K562 (cell line): ENCODE results near the gene SPRED2. TPM values are rescaled to one million over a fixed set of nuclear protein-coding genes. Genes with fewer than 3 reads are reported as not detected.

Experiments used
- ATAC-seq: fragments of 200-7000 bp; cut with Tn5 transposase; 3 replicates; pipeline ENCODE4 v1.9.1; 2020; ENCODE audit warnings: moderate library complexity
- BruUV-seq: library from RNA; stranded (reverse); fragments of 400-500 nt; replicated peaks from 2 replicates; lab custom pipeline; 2021; lab: Mats Ljungman, UMichigan
- CTCF ChIA-PET: fragments of 300-600 bp; formaldehyde crosslinking; extraction: SDS; loops from one replicate; lab custom pipeline; 2021; ENCODE audit warnings: low intra/inter-chr PET ratio; lab: Yijun Ruan, JAX
- POLR2A ChIA-PET: fragments of 300-600, 350-650 bp; sonication (Branson Sonifier 250); formaldehyde crosslinking; extraction: SDS; loops from one replicate; lab custom pipeline; 2021; ENCODE audit warnings: antibody characterized with exemption, inconsistent platforms; lab: Yijun Ruan, JAX
- DNase-seq, 4 experiments: peaks; one replicate each; pipeline versions ENCODE4 v3.0.0 to v3.0.0-alpha.2; 2011 to 2018; ENCODE audit warnings: low spot score in 3 of 4, mixed read lengths in 3 of 4; ENCODE audit errors: extremely low read depth in 1 of 4
- FAIRE-seq: peaks from 2 replicates; lab custom pipeline; 2011; peaks lifted over from hg19 to GRCh38; lab: Jason Lieb, UNC
- H2AFZ ChIP-seq: 2 replicates; pipeline ENCODE4 v1.6.0; 2011; ENCODE audit warnings: low read depth, low read length, control low read depth, inconsistent platforms
- H3K27ac ChIP-seq: fragments of 200-600 bp; 3 replicates; pipeline ENCODE4 v1.8.0; 2011; ENCODE audit warnings: low read depth, mild to moderate bottlenecking, control low read depth, inconsistent platforms, low read length, moderate library complexity, mixed read lengths; ENCODE audit errors: extremely low read depth
- H3K27me3 ChIP-seq, 2 experiments: fragments of 300-600 bp in 1 of 2; 2 replicates in 1 of 2; 3 replicates in 1 of 2; pipeline versions ENCODE4 v1.6.0 to v1.8.0; 2011; ENCODE audit warnings: inconsistent platforms in 2 of 2, low read length in 2 of 2, mild to moderate bottlenecking in 1 of 2, mixed read lengths in 1 of 2, moderate library complexity in 1 of 2; ENCODE audit not compliant: control insufficient read depth in 2 of 2, insufficient read depth in 2 of 2
- H3K36me3 ChIP-seq: fragments of 300-600 bp; 3 replicates; pipeline ENCODE4 v1.8.0; 2011; ENCODE audit warnings: mild to moderate bottlenecking, low read length, inconsistent platforms; ENCODE audit not compliant: control insufficient read depth, insufficient read depth
- H3K4me1 ChIP-seq, 2 experiments: fragments of 200-600 bp in 1 of 2; replicated peaks in 1 of 2; 2 replicates in 1 of 2; 3 replicates in 1 of 2; pipeline versions ENCODE4 v1.5.1 to v1.8.0; 2011; ENCODE audit warnings: inconsistent platforms in 2 of 2, low read length in 2 of 2, mild to moderate bottlenecking in 1 of 2, mixed read lengths in 1 of 2, moderate library complexity in 1 of 2; ENCODE audit not compliant: control insufficient read depth in 2 of 2, insufficient read depth in 2 of 2
- H3K4me2 ChIP-seq: 2 replicates; pipeline ENCODE4 v1.6.1; 2011; ENCODE audit warnings: low read length, control low read depth, inconsistent platforms, mixed read lengths; ENCODE audit not compliant: insufficient read depth
- H3K4me3 ChIP-seq: fragments of 200-600 bp; sonication (generic), shearing (Covaris generic); 2 replicates; pipeline ENCODE4 v1.5.1; 2016; ENCODE audit warnings: control low read depth, inconsistent platforms
- H3K79me2 ChIP-seq: fragments of 200-600 bp; 3 replicates; pipeline ENCODE4 v1.8.0; 2011; ENCODE audit warnings: low read length, inconsistent platforms; ENCODE audit not compliant: control insufficient read depth, insufficient read depth
- H3K9ac ChIP-seq, 2 experiments: 2 replicates each; pipeline versions ENCODE4 v1.6.0 to v1.6.1; 2011; ENCODE audit warnings: low read depth in 2 of 2, low read length in 2 of 2, control low read depth in 1 of 2, inconsistent platforms in 1 of 2, mild to moderate bottlenecking in 1 of 2, mixed read lengths in 1 of 2; ENCODE audit not compliant: insufficient read depth in 1 of 2
- H3K9me1 ChIP-seq: one replicate; pipeline ENCODE4 v1.6.0; 2011; ENCODE audit warnings: inconsistent platforms, mild to moderate bottlenecking, low read length, moderate library complexity; ENCODE audit not compliant: control insufficient read depth, insufficient read depth
- H3K9me3 ChIP-seq: replicated peaks from 2 replicates; pipeline ENCODE4 v1.5.1; 2011; ENCODE audit warnings: low read depth, low read length, inconsistent platforms; ENCODE audit not compliant: control insufficient read depth, insufficient read depth
- H4K20me1 ChIP-seq: replicated peaks from 2 replicates; pipeline ENCODE4 v1.6.1; 2011; ENCODE audit warnings: low read length, inconsistent platforms, mixed read lengths; ENCODE audit not compliant: control insufficient read depth, insufficient read depth
- BMI1 ChIP-seq: fragments of 150-350 bp; IDR thresholded peaks from 2 replicates; pipeline ENCODE4 v1.6.1; 2014; ENCODE audit warnings: low read length
- C11orf30 ChIP-seq: fragments of 450-650 bp; IDR thresholded peaks from 2 replicates; pipeline ENCODE4 v1.6.1; 2016; ENCODE audit warnings: low read depth, mild to moderate bottlenecking
- CBFA2T2 ChIP-seq: fragments of 450-650 bp; conservative IDR thresholded peaks from 2 replicates; pipeline ENCODE4 v1.6.1; 2017; ENCODE audit warnings: mild to moderate bottlenecking
- CBFA2T3 ChIP-seq: fragments of 450-650 bp; IDR thresholded peaks from 2 replicates; pipeline ENCODE4 v1.6.1; 2017
- CBX5 ChIP-seq: IDR thresholded peaks from 2 replicates; pipeline ENCODE4 v1.6.1; 2014; ENCODE audit warnings: low read depth, borderline replicate concordance
- DPF2 ChIP-seq: fragments of 450-650 bp; IDR thresholded peaks from 2 replicates; pipeline ENCODE4 v1.6.1; 2016
- HNRNPL ChIP-seq: fragments of 200-400 bp; formaldehyde crosslinking; IDR thresholded peaks from 2 replicates; pipeline ENCODE4 v1.6.1; 2017; ENCODE audit warnings: low read depth, mild to moderate bottlenecking, low read length
- ILK ChIP-seq: fragments of 450-650 bp; IDR thresholded peaks from 2 replicates; pipeline ENCODE4 v1.6.1; 2016; ENCODE audit warnings: missing genetic modification characterization, low read depth, mild to moderate bottlenecking, missing compliant biosample characterization, moderate library complexity, borderline replicate concordance
- JUND ChIP-seq, 2 experiments: IDR thresholded peaks; 2 replicates in 1 of 2; 3 replicates in 1 of 2; pipeline ENCODE4 v1.6.1; 2011; ENCODE audit warnings: borderline replicate concordance in 2 of 2, low read depth in 2 of 2, low read length in 2 of 2, improper control_type of control experiment in 1 of 2, missing biosample characterization in 1 of 2, missing genetic modification characterization in 1 of 2, missing genetic modification reagents in 1 of 2
- KDM2B ChIP-seq: fragments of 250-450 bp; sonication (Bioruptor Pico); IDR thresholded peaks from 2 replicates; pipeline ENCODE4 v1.8.0; 2021; ENCODE audit warnings: mild to moderate bottlenecking, moderate library complexity
- MAFF ChIP-seq: IDR thresholded peaks from 2 replicates; pipeline ENCODE4 v1.6.1; 2012; ENCODE audit warnings: low read length, improper control_type of control experiment
- MAFK ChIP-seq: IDR thresholded peaks from 2 replicates; pipeline ENCODE4 v1.6.1; 2011; ENCODE audit warnings: low read length, improper control_type of control experiment
- MTA1 ChIP-seq: fragments of 450-650 bp; IDR thresholded peaks from 2 replicates; pipeline ENCODE4 v1.6.1; 2017; ENCODE audit warnings: borderline replicate concordance
- NFIC ChIP-seq: fragments of 450-650 bp; IDR thresholded peaks from 2 replicates; pipeline ENCODE4 v1.6.1; 2017; ENCODE audit warnings: mild to moderate bottlenecking, inconsistent platforms
- NR2C2 ChIP-seq, 2 experiments: fragments of 200-800 bp in 1 of 2; sonication (Bioruptor generic) in 1 of 2; sonication (generic) in 1 of 2; formaldehyde crosslinking in 1 of 2; IDR thresholded peaks; 2 replicates each; pipeline versions ENCODE4 v1.6.1 to v1.8.0; 2016 to 2022; ENCODE audit warnings: mild to moderate bottlenecking in 1 of 2, missing compliant biosample characterization in 1 of 2, missing genetic modification characterization in 1 of 2, missing genetic modification reagents in 1 of 2
- RBM14 ChIP-seq: fragments of 200-400 bp; formaldehyde crosslinking; IDR thresholded peaks from 2 replicates; pipeline ENCODE4 v1.6.1; 2018; ENCODE audit warnings: low read depth, mild to moderate bottlenecking, low read length, moderate library complexity, borderline replicate concordance; ENCODE audit not compliant: insufficient read depth
- SMARCA4 ChIP-seq: fragments of 450-650 bp; IDR thresholded peaks from 2 replicates; pipeline ENCODE4 v1.6.1; 2016
- SMARCA5 ChIP-seq: fragments of 450-650 bp; IDR thresholded peaks from 2 replicates; pipeline ENCODE4 v1.6.1; 2016
- STAT5B ChIP-seq: fragments of 250-450 bp; sonication (Bioruptor Pico); IDR thresholded peaks from 2 replicates; pipeline ENCODE4 v1.8.0; 2021; ENCODE audit warnings: mild to moderate bottlenecking, inconsistent platforms
- ZNF143 ChIP-seq: sonication (generic); formaldehyde crosslinking; IDR thresholded peaks from 2 replicates; pipeline ENCODE4 v1.9.0; 2022; ENCODE audit warnings: mild to moderate bottlenecking, missing genetic modification reagents
- ZNF316 ChIP-seq: fragments of 450-650 bp; IDR thresholded peaks from 2 replicates; pipeline ENCODE4 v1.6.1; 2016
- WGBS: fragments of 100-300 bp; shearing (Covaris generic); methylation state at CpG from one replicate; pipeline ENCODE4 v1.1.6; 2016; ENCODE audit warnings: low coverage, mixed read lengths; ENCODE audit not compliant: insufficient coverage; ENCODE audit errors: missing lambda C conversion rate; 5-methylcytosine and 5-hydroxymethylcytosine counted together
- in situ Hi-C: fragments of 300-500 bp; cut with MboI; formaldehyde crosslinking; loops from 4 replicates; pipeline ENCODE4 v1.15.0; 2018; ENCODE audit warnings: inconsistent platforms, mixed read lengths
- intact Hi-C: fragments of 100-400 bp; cut with micrococcal nuclease; formaldehyde crosslinking; loops from 2 replicates; pipeline ENCODE4 v1.14.2; 2022
- polyA plus RNA-seq, 8 experiments: library from polyadenylated mRNA; depleted of rRNA in 4 of 8; stranded (reverse) in 5 of 8; unstranded in 3 of 8; fragments of >200 nt; fragmentation: Nextera tagmentation in 2 of 8; fragmentation: Illumina TruSeq in 1 of 8; extraction: Ambion mirVana in 2 of 8; extraction: Trizol in 1 of 8; gene quantifications; 2 replicates each; pipeline versions ENCODE4 v1.2.1 to v1.2.3, GENCODE V29; 2011 to 2014; ENCODE audit warnings: inconsistent platforms in 1 of 8, missing spikeins in 1 of 8
- total RNA-seq, 7 experiments: library from RNA; depleted of rRNA in 6 of 7; stranded (reverse); fragments of >200 nt in 6 of 7; fragmentation: Illumina TruSeq in 2 of 7; extraction: Trizol in 2 of 7; gene quantifications; 2 replicates each; pipeline versions ENCODE4 v1.2.1 to v1.2.3, GENCODE V29; 2011 to 2021; ENCODE audit warnings: low replicate concordance in 1 of 7
- TF ChIP-seq, protein P1 (sequence below): sonication (generic); formaldehyde crosslinking; IDR thresholded peaks from 2 replicates; pipeline ENCODE4 v1.8.1; 2022; ENCODE audit warnings: missing genetic modification reagents
- TF ChIP-seq, protein P2 (sequence below): fragments of 200-800 bp; sonication (Bioruptor generic); IDR thresholded peaks from 2 replicates; pipeline ENCODE4 v1.6.1; 2017; ENCODE audit warnings: missing genetic modification characterization, missing compliant biosample characterization

SPRED2 gene
- total and polyA plus RNA-seq, 9 of the 15 experiments (the other 6 are each of a cell fraction or from before 2014, with no cell fraction given) = 4.6 to 50.8 (median 14.1) TPM

DNA sequence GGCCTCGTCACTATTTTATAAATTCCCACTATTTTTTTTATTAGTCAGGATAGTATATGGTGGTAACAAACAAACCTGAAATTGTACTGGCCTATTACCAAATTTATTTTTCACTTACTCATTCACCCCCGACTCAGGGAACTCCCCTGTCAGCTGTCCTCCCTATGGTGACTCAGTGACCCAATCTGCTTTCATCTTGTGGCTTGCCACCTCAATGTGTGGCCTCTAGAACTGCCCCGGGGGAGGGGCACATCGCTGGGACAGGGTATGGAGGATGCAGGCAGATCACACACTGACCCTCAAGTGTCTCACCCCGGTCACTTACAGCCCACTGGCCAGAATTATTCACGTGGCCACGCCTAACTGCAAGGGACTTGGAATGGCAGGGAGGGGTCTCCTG lies 133.2 kb downstream of the SPRED2 start:
- intact Hi-C loops = no loop called here
- H3K9ac ChIP-seq = peak overlapping the region in 1 of 2 experiments; percentile 81; a peak in 1 of 4 replicates
- in situ Hi-C loops = no loop called here
- TF ChIP-seq CBFA2T2 (0 out of 2 replicates have a peak, but pooled peaks have one; percentile 7), CBFA2T3 (peak; percentile 21; the same call in 1 of the 2 replicates), MAFF (peak; percentile 9; the same call in 1 of the 2 replicates), CBX5 (no peak), ZNF143 (CRISPR knock-in tag) (no peak), NFIC (peak; percentile 12; the same call in 1 of the 2 replicates), MTA1 (no peak), ILK (tag) (no peak), HNRNPL (no peak), C11orf30 (0 out of 2 replicates have a peak, but pooled peaks have one; percentile 27), ZNF316 (peak; percentile 24; the same call in 1 of the 2 replicates), DPF2 (peak; percentile 56; the same call in 1 of the 2 replicates), JUND (IDR thresholded peaks at IDR 0.05; ENCODE audit: borderline replicate concordance, low read depth, low read length) (peak; percentile 74; the same call in 1 of the 2 replicates), JUND (tag; IDR thresholded peaks at IDR 0.05; ENCODE audit: borderline replicate concordance, low read depth, low read length) (peak; percentile 44; the same call in 1 of the 3 replicates), NR2C2 (CRISPR knock-in tag; IDR thresholded peaks at IDR 0.05) (no peak), NR2C2 (tag; IDR thresholded peaks at IDR 0.05) (no peak; the same call in 1 of the 2 replicates), RBM14 (no peak), SMARCA4 (peak; percentile 65; the same call in 1 of the 2 replicates), BMI1 (no peak), KDM2B (CRISPR knock-in tag) (no peak), SMARCA5 (no peak), MAFK (no peak), STAT5B (CRISPR knock-in tag) (no peak)
- TF ChIP-seq, protein P1, sequence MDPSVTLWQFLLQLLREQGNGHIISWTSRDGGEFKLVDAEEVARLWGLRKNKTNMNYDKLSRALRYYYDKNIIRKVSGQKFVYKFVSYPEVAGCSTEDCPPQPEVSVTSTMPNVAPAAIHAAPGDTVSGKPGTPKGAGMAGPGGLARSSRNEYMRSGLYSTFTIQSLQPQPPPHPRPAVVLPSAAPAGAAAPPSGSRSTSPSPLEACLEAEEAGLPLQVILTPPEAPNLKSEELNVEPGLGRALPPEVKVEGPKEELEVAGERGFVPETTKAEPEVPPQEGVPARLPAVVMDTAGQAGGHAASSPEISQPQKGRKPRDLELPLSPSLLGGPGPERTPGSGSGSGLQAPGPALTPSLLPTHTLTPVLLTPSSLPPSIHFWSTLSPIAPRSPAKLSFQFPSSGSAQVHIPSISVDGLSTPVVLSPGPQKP (CRISPR knock-in tag) = no peak
- TF ChIP-seq, protein P2, sequence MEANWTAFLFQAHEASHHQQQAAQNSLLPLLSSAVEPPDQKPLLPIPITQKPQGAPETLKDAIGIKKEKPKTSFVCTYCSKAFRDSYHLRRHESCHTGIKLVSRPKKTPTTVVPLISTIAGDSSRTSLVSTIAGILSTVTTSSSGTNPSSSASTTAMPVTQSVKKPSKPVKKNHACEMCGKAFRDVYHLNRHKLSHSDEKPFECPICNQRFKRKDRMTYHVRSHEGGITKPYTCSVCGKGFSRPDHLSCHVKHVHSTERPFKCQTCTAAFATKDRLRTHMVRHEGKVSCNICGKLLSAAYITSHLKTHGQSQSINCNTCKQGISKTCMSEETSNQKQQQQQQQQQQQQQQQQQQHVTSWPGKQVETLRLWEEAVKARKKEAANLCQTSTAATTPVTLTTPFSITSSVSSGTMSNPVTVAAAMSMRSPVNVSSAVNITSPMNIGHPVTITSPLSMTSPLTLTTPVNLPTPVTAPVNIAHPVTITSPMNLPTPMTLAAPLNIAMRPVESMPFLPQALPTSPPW (CRISPR knock-in tag) = peak; percentile 20; the same call in 1 of the 2 replicates

More for the DNA sequence above, 133.2 kb downstream of the SPRED2 start:
- H3K79me2 ChIP-seq = no peaks in the 10 kb centered on the region
- ATAC-seq = no peak
- no peak for FAIRE-seq
- no peaks in the 10 kb centered on the region for H3K9me1 ChIP-seq
- H3K9me3 ChIP-seq = no peaks in the 10 kb centered on the region
- H3K4me2 ChIP-seq = no peak overlapping the region
- WGBS = 29% methylated on average over 7 of the region's 7 CpGs
- H2AFZ ChIP-seq = peak overlapping the region; percentile 30; the same call in 1 of the 2 replicates
- no peaks in the 10 kb centered on the region for H4K20me1 ChIP-seq
- BruUV-seq = no TSS peak
- no peak overlapping the region for H3K4me3 ChIP-seq
- H3K27me3 ChIP-seq = no peaks in the 10 kb centered on the region
- H3K4me1 ChIP-seq = peaks cover 22 to 25% of the 10 kb centered on the region in 2 experiments
- ChIA-PET POLR2A (interaction anchor here (0.5 kb wide), 1 partner anchor 310 kb away, joined by 3 read pairs; no protein-coding TSS in a partner anchor), CTCF (no interaction called here)
- H3K27ac ChIP-seq = no peak overlapping the region
- H3K36me3 ChIP-seq = no peaks in the 10 kb centered on the region
- peak; percentile 40 to 60 (median 50) for DNase-seq
